ENCODE data around the gene WRNIP1. TPM values are rescaled to one million over a fixed set of nuclear protein-coding genes. Genes with fewer than 3 reads are reported as not detected.
A peak's percentile ranks its signal among the peaks of the same experiment; 100 is the strongest.

Gene WRNIP1
- total and polyA plus RNA-seq, 9 of the 15 experiments (the other 6 are each of a cell fraction or from before 2014, with no cell fraction given): 13.2 to 63.6 (median 48.6) TPM

DNA sequence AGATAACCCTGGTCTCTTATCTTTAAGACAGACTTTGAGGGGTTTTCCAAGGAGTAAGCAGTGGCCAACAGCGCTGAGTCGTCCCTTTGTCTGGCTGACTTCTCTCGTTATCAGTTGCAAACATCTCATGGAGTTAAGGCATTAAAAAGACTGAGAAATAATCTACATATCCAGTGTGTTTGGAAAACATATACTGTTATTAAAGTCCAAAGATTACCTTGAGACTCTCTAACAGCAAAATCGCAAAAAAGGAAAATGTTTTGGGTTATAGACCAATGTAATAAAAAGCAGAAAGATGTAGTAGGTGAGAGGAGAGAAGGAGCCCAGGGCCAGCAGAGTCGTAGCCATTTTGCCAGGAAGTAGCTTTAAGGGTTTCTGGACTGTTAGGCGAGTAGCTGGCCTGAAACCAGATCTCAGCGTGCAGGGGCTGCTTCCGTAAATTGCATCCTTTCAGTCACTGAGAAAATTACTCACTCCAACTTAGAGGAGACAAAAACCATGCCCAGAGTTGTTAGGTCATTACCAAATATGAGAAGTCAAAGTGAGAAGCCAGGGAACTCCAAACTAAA, 39.1 kb upstream of the WRNIP1 start (continued):
- TF ChIP-seq, protein P1, sequence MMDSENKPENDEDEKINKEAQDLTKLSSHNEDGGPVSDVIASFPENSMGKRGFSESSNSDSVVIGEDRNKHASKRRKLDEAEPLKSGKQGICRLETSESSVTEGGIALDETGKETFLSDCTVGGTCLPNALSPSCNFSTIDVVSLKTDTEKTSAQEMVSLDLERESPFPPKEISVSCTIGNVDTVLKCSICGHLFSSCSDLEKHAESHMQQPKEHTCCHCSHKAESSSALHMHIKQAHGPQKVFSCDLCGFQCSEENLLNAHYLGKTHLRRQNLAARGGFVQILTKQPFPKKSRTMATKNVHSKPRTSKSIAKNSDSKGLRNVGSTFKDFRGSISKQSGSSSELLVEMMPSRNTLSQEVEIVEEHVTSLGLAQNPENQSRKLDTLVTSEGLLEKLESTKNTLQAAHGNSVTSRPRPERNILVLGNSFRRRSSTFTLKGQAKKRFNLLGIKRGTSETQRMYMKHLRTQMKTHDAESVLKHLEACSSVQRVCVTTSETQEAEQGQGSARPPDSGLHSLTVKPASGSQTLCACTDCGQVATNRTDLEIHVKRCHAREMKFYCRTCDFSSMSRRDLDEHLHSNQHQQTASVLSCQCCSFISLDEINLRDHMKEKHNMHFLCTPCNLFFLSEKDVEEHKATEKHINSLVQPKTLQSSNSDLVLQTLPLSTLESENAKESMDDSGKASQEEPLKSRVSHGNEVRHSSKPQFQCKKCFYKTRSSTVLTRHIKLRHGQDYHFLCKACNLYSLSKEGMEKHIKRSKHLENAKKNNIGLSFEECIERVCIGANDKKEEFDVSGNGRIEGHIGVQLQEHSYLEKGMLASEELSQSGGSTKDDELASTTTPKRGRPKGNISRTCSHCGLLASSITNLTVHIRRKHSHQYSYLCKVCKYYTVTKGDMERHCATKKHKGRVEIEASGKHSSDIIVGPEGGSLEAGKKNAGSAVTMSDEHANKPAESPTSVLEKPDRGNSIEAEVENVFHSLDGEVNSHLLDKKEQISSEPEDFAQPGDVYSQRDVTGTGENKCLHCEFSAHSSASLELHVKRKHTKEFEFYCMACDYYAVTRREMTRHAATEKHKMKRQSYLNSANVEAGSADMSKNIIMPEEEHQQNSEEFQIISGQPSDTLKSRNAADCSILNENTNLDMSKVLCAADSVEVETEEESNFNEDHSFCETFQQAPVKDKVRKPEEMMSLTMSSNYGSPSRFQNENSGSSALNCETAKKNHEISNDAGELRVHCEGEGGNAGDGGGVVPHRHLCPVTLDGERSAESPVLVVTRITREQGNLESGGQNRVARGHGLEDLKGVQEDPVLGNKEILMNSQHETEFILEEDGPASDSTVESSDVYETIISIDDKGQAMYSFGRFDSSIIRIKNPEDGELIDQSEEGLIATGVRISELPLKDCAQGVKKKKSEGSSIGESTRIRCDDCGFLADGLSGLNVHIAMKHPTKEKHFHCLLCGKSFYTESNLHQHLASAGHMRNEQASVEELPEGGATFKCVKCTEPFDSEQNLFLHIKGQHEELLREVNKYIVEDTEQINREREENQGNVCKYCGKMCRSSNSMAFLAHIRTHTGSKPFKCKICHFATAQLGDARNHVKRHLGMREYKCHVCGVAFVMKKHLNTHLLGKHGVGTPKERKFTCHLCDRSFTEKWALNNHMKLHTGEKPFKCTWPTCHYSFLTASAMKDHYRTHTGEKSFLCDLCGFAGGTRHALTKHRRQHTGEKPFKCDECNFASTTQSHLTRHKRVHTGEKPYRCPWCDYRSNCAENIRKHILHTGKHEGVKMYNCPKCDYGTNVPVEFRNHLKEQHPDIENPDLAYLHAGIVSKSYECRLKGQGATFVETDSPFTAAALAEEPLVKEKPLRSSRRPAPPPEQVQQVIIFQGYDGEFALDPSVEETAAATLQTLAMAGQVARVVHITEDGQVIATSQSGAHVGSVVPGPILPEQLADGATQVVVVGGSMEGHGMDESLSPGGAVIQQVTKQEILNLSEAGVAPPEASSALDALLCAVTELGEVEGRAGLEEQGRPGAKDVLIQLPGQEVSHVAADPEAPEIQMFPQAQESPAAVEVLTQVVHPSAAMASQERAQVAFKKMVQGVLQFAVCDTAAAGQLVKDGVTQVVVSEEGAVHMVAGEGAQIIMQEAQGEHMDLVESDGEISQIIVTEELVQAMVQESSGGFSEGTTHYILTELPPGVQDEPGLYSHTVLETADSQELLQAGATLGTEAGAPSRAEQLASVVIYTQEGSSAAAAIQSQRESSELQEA (IDR thresholded peaks at IDR 0.05; ENCODE audit: low read depth): no peak
- TF ChIP-seq U2AF2 (optimal IDR thresholded peaks at IDR 0.05; ENCODE audit: low read depth, low read length) (no peak), ZNF778 (CRISPR knock-in tag; IDR thresholded peaks at IDR 0.05) (no peak), EWSR1 (IDR thresholded peaks at IDR 0.05; ENCODE audit: borderline replicate concordance, low read depth, partially characterized antibody) (no peak), HNRNPK (IDR thresholded peaks at IDR 0.05; ENCODE audit: low read depth, low read length, poor library complexity, severe bottlenecking) (no peak), SMARCA4 (IDR thresholded peaks at IDR 0.05) (peak; percentile 33; the same call in 1 of the 2 replicates), HNRNPL (IDR thresholded peaks at IDR 0.05; ENCODE audit: low read depth, low read length) (no peak), MTA3 (IDR thresholded peaks at IDR 0.05; ENCODE audit: borderline replicate concordance) (no peak), CCAR2 (IDR thresholded peaks at IDR 0.05; ENCODE audit: low read depth, low read length) (no peak), GABPA (tag; conservative IDR thresholded peaks at IDR 0.05; ENCODE audit: low read depth) (peak; percentile 41; the same call in 1 of the 2 replicates), SMAD2 (IDR thresholded peaks at IDR 0.05; ENCODE audit: low read depth, low read length) (no peak), CREM (IDR thresholded peaks at IDR 0.05; ENCODE audit: low read depth) (no peak), ZBTB17 (CRISPR knock-in tag; IDR thresholded peaks at IDR 0.05) (peak; percentile 68; the same call in 1 of the 2 replicates), ZNF146 (CRISPR knock-in tag; IDR thresholded peaks at IDR 0.05; ENCODE audit: unreplicated experiment) (no peak)
- TF ChIP-seq, protein P2, sequence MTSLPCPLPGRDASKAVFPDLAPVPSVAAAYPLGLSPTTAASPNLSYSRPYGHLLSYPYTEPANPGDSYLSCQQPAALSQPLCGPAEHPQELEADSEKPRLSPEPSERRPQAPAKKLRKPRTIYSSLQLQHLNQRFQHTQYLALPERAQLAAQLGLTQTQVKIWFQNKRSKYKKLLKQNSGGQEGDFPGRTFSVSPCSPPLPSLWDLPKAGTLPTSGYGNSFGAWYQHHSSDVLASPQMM (CRISPR knock-in tag; IDR thresholded peaks at IDR 0.05): no peak
- TF ChIP-seq, protein P3, sequence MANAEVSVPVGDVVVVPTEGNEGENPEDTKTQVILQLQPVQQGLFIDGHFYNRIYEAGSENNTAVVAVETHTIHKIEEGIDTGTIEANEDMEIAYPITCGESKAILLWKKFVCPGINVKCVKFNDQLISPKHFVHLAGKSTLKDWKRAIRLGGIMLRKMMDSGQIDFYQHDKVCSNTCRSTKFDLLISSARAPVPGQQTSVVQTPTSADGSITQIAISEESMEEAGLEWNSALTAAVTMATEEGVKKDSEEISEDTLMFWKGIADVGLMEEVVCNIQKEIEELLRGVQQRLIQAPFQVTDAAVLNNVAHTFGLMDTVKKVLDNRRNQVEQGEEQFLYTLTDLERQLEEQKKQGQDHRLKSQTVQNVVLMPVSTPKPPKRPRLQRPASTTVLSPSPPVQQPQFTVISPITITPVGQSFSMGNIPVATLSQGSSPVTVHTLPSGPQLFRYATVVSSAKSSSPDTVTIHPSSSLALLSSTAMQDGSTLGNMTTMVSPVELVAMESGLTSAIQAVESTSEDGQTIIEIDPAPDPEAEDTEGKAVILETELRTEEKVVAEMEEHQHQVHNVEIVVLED (CRISPR knock-in tag; IDR thresholded peaks at IDR 0.05): no peak
- TF ChIP-seq, protein P4, sequence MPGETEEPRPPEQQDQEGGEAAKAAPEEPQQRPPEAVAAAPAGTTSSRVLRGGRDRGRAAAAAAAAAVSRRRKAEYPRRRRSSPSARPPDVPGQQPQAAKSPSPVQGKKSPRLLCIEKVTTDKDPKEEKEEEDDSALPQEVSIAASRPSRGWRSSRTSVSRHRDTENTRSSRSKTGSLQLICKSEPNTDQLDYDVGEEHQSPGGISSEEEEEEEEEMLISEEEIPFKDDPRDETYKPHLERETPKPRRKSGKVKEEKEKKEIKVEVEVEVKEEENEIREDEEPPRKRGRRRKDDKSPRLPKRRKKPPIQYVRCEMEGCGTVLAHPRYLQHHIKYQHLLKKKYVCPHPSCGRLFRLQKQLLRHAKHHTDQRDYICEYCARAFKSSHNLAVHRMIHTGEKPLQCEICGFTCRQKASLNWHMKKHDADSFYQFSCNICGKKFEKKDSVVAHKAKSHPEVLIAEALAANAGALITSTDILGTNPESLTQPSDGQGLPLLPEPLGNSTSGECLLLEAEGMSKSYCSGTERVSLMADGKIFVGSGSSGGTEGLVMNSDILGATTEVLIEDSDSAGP (CRISPR knock-in tag; IDR thresholded peaks at IDR 0.05): no peak
